ENCODE results near the gene TBC1D32.
"Not testable (repeated sequence)": the region's sequence is repeated elsewhere in the genome, so short reads cannot be mapped to it uniquely, and the experiment has no call there.

The TBC1D32 gene

DNA sequence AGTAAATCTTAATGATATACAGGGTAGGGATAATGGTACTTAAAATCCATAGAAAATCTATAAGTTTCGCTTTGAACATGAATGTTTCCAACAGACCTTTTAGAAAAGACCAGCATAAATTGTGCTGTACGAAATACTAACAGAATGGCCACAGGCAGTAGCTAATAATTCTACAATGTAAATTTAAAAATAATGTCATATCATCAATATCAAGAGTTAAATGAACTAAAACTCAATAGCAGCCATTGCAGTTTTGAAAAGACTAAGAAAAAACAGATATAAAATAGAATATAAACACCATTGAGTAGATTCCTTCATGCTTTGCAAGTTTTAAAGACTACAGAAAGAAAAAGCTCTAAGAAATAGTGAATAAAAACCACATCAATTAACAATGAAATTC is 14.7 kb downstream of the TBC1D32 start:
- Histone ChIP-seq H3K4me2 (ENCODE audit: low read length) (no peak overlapping the region), H3F3A (ENCODE audit: control insufficient read depth, insufficient read depth) (no peaks in the 10 kb centered on the region), H3K4me3 (ENCODE audit: low read length) (no peak overlapping the region), H3K79me2 (ENCODE audit: control insufficient read depth, low read length) (no peaks in the 10 kb centered on the region), H3K9me3 (ENCODE audit: control insufficient read depth, insufficient read depth, low read length) (no peaks in the 10 kb centered on the region), H3K36me3 (ENCODE audit: control insufficient read depth, low read length) (no peaks in the 10 kb centered on the region), H3K27me3 (ENCODE audit: control insufficient read depth, low read length) (no peaks in the 10 kb centered on the region), H4K20me1 (ENCODE audit: control insufficient read depth, insufficient read depth, low read depth, low read length) (no peaks in the 10 kb centered on the region), H3K27ac (ENCODE audit: low read depth, low read length) (no peak overlapping the region), H3K9me2 (replicated peaks; ENCODE audit: control insufficient read depth, low read length) (no peaks in the 10 kb centered on the region), H3K4me1 (ENCODE audit: control insufficient read depth, low read length) (no peaks in the 10 kb centered on the region)
- TF ChIP-seq EZH2phosphoT487 (IDR thresholded peaks at IDR 0.05; ENCODE audit: borderline replicate concordance, low read length) = no peak
- TF ChIP-seq, protein P1, sequence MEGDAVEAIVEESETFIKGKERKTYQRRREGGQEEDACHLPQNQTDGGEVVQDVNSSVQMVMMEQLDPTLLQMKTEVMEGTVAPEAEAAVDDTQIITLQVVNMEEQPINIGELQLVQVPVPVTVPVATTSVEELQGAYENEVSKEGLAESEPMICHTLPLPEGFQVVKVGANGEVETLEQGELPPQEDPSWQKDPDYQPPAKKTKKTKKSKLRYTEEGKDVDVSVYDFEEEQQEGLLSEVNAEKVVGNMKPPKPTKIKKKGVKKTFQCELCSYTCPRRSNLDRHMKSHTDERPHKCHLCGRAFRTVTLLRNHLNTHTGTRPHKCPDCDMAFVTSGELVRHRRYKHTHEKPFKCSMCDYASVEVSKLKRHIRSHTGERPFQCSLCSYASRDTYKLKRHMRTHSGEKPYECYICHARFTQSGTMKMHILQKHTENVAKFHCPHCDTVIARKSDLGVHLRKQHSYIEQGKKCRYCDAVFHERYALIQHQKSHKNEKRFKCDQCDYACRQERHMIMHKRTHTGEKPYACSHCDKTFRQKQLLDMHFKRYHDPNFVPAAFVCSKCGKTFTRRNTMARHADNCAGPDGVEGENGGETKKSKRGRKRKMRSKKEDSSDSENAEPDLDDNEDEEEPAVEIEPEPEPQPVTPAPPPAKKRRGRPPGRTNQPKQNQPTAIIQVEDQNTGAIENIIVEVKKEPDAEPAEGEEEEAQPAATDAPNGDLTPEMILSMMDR (IDR thresholded peaks at IDR 0.05; ENCODE audit: low read depth, low read length, poor library complexity, severe bottlenecking) = no peak

GRCh38 chr6:121319112-121319553 is 15.1 kb downstream of the TBC1D32 start:
- Histone ChIP-seq H3K36me3 (ENCODE audit: control insufficient read depth, low read length) (no peaks in the 10 kb centered on the region), H3K4me1 (ENCODE audit: control insufficient read depth, low read length) (no peaks in the 10 kb centered on the region), H3K4me3 (ENCODE audit: low read length) (no peak overlapping the region), H4K20me1 (ENCODE audit: control insufficient read depth, insufficient read depth, low read depth, low read length) (no peaks in the 10 kb centered on the region), H3K79me2 (ENCODE audit: control insufficient read depth, low read length) (no peaks in the 10 kb centered on the region), H3K4me2 (ENCODE audit: low read length) (no peak overlapping the region), H3F3A (ENCODE audit: control insufficient read depth, insufficient read depth) (no peaks in the 10 kb centered on the region), H3K27me3 (ENCODE audit: control insufficient read depth, low read length) (no peaks in the 10 kb centered on the region), H3K9me2 (replicated peaks; ENCODE audit: control insufficient read depth, low read length) (no peaks in the 10 kb centered on the region), H3K27ac (ENCODE audit: low read depth, low read length) (no peak overlapping the region), H3K9me3 (ENCODE audit: control insufficient read depth, insufficient read depth, low read length) (no peaks in the 10 kb centered on the region)
- TF ChIP-seq, protein P1 (IDR thresholded peaks at IDR 0.05; ENCODE audit: low read depth, low read length, poor library complexity, severe bottlenecking) = no peak
- TF ChIP-seq EZH2phosphoT487 (IDR thresholded peaks at IDR 0.05; ENCODE audit: borderline replicate concordance, low read length) = no peak

GRCh38 chr6:121314381-121315112 is 19.7 kb downstream of the TBC1D32 start:
- no peak overlapping the region for H3K4me2 ChIP-seq (ENCODE audit: low read length)
- no peaks in the 10 kb centered on the region for H3K4me1 ChIP-seq (ENCODE audit: control insufficient read depth, low read length)
- no peaks in the 10 kb centered on the region for H3K9me2 ChIP-seq (replicated peaks; ENCODE audit: control insufficient read depth, low read length)
- H3K9me3 ChIP-seq (ENCODE audit: control insufficient read depth, insufficient read depth, low read length) = no peaks in the 10 kb centered on the region
- H3K79me2 ChIP-seq (ENCODE audit: control insufficient read depth, low read length) = no peaks in the 10 kb centered on the region
- no peak for TF ChIP-seq EZH2phosphoT487 (IDR thresholded peaks at IDR 0.05; ENCODE audit: borderline replicate concordance, low read length)
- TF ChIP-seq, protein P1 (IDR thresholded peaks at IDR 0.05; ENCODE audit: low read depth, low read length, poor library complexity, severe bottlenecking) = no peak
- no peaks in the 10 kb centered on the region for H3K36me3 ChIP-seq (ENCODE audit: control insufficient read depth, low read length)
- H3F3A ChIP-seq (ENCODE audit: control insufficient read depth, insufficient read depth) = no peaks in the 10 kb centered on the region
- no peaks in the 10 kb centered on the region for H3K27me3 ChIP-seq (ENCODE audit: control insufficient read depth, low read length)
- no peak overlapping the region for H3K4me3 ChIP-seq (ENCODE audit: low read length)
- H4K20me1 ChIP-seq (ENCODE audit: control insufficient read depth, insufficient read depth, low read depth, low read length) = no peaks in the 10 kb centered on the region
- no peak overlapping the region for H3K27ac ChIP-seq (ENCODE audit: low read depth, low read length)

GRCh38 chr6:121311814-121312213 is 22.5 kb downstream of the TBC1D32 start:
- H3K4me2 ChIP-seq (ENCODE audit: low read length) = not testable (repeated sequence)

More at GRCh38 chr6:121311814-121312213, 22.5 kb downstream of the TBC1D32 start:
- H3K79me2 ChIP-seq (ENCODE audit: control insufficient read depth, low read length); H3K4me1 ChIP-seq (ENCODE audit: control insufficient read depth, low read length); H3K27me3 ChIP-seq (ENCODE audit: control insufficient read depth, low read length); H3K27ac ChIP-seq (ENCODE audit: low read depth, low read length); H3K4me3 ChIP-seq (ENCODE audit: low read length); H3K9me3 ChIP-seq (ENCODE audit: control insufficient read depth, insufficient read depth, low read length); H3F3A ChIP-seq (ENCODE audit: control insufficient read depth, insufficient read depth); H4K20me1 ChIP-seq (ENCODE audit: control insufficient read depth, insufficient read depth, low read depth, low read length); H3K36me3 ChIP-seq (ENCODE audit: control insufficient read depth, low read length); H3K9me2 ChIP-seq (replicated peaks; ENCODE audit: control insufficient read depth, low read length): not testable (repeated sequence)

Measured in DOHH2 (cell line).